ENCODE results near the gene GJD3. TPM values are rescaled to one million over a fixed set of nuclear protein-coding genes. Genes with fewer than 3 reads are reported as not detected.

GJD3 gene
- total and polyA plus RNA-seq, 2 of the 4 experiments (the other 2 are of a cell fraction): 0.10 TPM; not detected in 1

DNA sequence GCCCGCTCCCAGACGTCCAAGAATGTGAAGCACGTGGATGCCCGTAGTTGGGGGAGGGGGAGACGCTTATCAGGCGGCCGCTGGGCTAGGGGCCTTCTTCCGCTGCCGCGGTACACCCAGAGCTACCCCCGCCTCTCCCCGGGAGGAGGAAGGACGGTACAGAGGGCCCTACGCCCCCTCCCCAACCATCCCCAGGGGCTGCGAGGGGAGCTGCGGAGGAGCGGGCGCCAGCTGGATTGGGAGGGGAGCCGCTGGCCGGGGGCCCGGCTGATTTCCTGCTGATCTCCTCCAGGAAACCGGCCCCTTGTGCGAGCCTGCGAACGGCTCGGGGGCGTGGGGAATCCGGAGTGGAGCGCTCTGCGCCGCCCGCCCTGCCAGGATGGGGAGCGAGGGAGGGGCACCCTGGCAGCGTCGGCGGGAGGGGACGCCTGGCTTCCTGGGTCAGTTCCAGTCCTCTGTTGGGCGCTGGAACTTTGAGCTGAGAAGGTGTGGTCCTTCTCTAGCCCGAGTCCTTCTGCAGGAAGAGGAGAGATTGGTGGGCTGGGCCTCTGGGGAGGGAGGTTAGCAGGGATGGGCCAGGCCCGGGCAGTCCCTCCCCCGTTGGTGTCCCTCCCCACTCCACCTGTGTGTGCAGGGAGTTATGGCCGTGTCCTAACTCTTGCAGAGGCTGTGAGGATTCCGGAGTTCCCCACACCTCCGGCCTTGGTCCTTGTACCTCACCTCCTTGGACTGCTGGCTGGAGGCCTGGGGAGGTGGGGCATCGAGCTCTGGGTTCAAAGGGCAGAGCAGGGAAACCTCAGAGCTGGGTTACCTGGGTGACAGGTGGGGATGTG, 19.2 kb downstream of the GJD3 start:
- H3K79me1 ChIP-seq (ENCODE audit: low read depth in 1 of 2, low read length in 2 of 2): peaks cover 58 to 94% of the 10 kb centered on the region in 2 experiments
- no TSS peak for BruUV-seq (replicated peaks)
- peak overlapping the region; percentile 3 for H4K5ac ChIP-seq (ENCODE audit: low read depth, low read length)
- H3K4me1 ChIP-seq (ENCODE audit: control insufficient read depth, insufficient read depth, low read length): peaks cover 61% of the 10 kb centered on the region
- H3K9me1 ChIP-seq (ENCODE audit: insufficient read depth, low read length): peaks cover 23% of the 10 kb centered on the region
- H2BK5ac ChIP-seq (ENCODE audit: low read depth, low read length, poor library complexity, severe bottlenecking): peak overlapping the region; percentile 85
- H3K56ac ChIP-seq (ENCODE audit: extremely low read depth, insufficient read depth, low read length): peak overlapping the region; percentile 68; the same call in 1 of the 2 replicates
- CTCF ChIA-PET: interaction anchor here (1.8 kb wide), 1 partner anchor 28 kb away, joined by 6 read pairs; no protein-coding TSS in a partner anchor
- H3K36me3 ChIP-seq (ENCODE audit: control insufficient read depth, insufficient read depth, low read length): peaks cover 21% of the 10 kb centered on the region
- 0% methylated on average over 7 of the region's 45 CpGs; no CpG with 5 or more reads in 1 of the 2 experiments for WGBS, 2 experiments (ENCODE audit: extremely low coverage in 2 of 2, insufficient read length in 1 of 2)
- peak overlapping the region; percentile 86 for H4K91ac ChIP-seq (ENCODE audit: insufficient read depth, low read depth, low read length)
- peak overlapping the region; percentile 40 for H3K18ac ChIP-seq (ENCODE audit: low read depth, low read length)
- peak overlapping the region; percentile 87 for H3K27ac ChIP-seq (ENCODE audit: insufficient read depth, low read length)
- H2AK5ac ChIP-seq (ENCODE audit: low read depth, low read length): peak overlapping the region; percentile 91
- peak overlapping the region; percentile 92 for H2AK9ac ChIP-seq (replicated peaks; ENCODE audit: low read depth, low read length, poor library complexity)
- H3K9ac ChIP-seq (ENCODE audit: low read depth, low read length): peak overlapping the region; percentile 77
- H3K23ac ChIP-seq (ENCODE audit: low read depth, low read length): peak overlapping the region; percentile 10; the same call in 1 of the 2 replicates
- intact Hi-C loops (cut with micrococcal nuclease): no loop called here
- H4K8ac ChIP-seq (ENCODE audit: low read depth in 2 of 2, low read length in 2 of 2): peak overlapping the region; percentile 13 to 48; a peak in 2 of 4 replicates
- dilution Hi-C loops (cut with HindIII; ENCODE audit: low sequenced_read_pairs, unreplicated experiment): no loop called here
- peak overlapping the region; percentile 89 for H2BK120ac ChIP-seq (ENCODE audit: low read depth, low read length)
- DNase-seq (peak; percentile 51), ATAC-seq (ENCODE audit: low read depth) (peak; percentile 21)
- H2AFZ ChIP-seq (replicated peaks; ENCODE audit: low read length, poor library complexity): peak overlapping the region; percentile 84
- H3K27me3 ChIP-seq (ENCODE audit: control insufficient read depth, insufficient read depth, low read length): no peaks in the 10 kb centered on the region
- no peaks in the 10 kb centered on the region for H3K9me3 ChIP-seq (ENCODE audit: control insufficient read depth, insufficient read depth, low read length)
- H2BK20ac ChIP-seq (ENCODE audit: low read depth, low read length): peak overlapping the region; percentile 8; the same call in 1 of the 2 replicates
- H3K14ac ChIP-seq (replicated peaks; ENCODE audit: low read depth, low read length): peak overlapping the region; percentile 57
- H3K4me3 ChIP-seq (ENCODE audit: insufficient read depth, low read depth, low read length): peak overlapping the region; percentile 82
- POLR2A ChIA-PET (ENCODE audit: unreplicated experiment): no interaction called here
- H4K20me1 ChIP-seq (ENCODE audit: insufficient read depth, low read length): peaks cover 62% of the 10 kb centered on the region
- peak overlapping the region; percentile 49; the same call in 2 of the 3 replicates for H2BK15ac ChIP-seq (ENCODE audit: low read depth, low read length)
- H3K4me2 ChIP-seq (ENCODE audit: low read depth, low read length): peak overlapping the region; percentile 83
- peak overlapping the region; percentile 96 for H3K4ac ChIP-seq (ENCODE audit: low read depth, low read length)
- in situ Hi-C loops (cut with MboI; ENCODE audit: low sequenced_read_pairs): no loop called here
- TF ChIP-seq BHLHE40 (IDR thresholded peaks at IDR 0.05; ENCODE audit: low read depth, low read length) (peak; percentile 86), POLR2A (IDR thresholded peaks at IDR 0.05; ENCODE audit: low read depth, low read length) (peak; percentile 63; the same call in 1 of the 2 replicates), MXI1 (IDR thresholded peaks at IDR 0.05; ENCODE audit: borderline replicate concordance, low read depth, low read length) (0 out of 2 replicates have a peak, but pooled peaks have one; percentile 40), FOS (IDR thresholded peaks at IDR 0.05; ENCODE audit: low read depth, low read length) (0 out of 2 replicates have a peak, but pooled peaks have one; percentile 1), RFX5 (IDR thresholded peaks at IDR 0.05; ENCODE audit: low read depth, low read length) (no peak), MAZ (IDR thresholded peaks at IDR 0.05; ENCODE audit: borderline replicate concordance, low read depth, low read length) (peak; percentile 82; the same call in 1 of the 2 replicates)
- TF ChIP-seq, protein P1, sequence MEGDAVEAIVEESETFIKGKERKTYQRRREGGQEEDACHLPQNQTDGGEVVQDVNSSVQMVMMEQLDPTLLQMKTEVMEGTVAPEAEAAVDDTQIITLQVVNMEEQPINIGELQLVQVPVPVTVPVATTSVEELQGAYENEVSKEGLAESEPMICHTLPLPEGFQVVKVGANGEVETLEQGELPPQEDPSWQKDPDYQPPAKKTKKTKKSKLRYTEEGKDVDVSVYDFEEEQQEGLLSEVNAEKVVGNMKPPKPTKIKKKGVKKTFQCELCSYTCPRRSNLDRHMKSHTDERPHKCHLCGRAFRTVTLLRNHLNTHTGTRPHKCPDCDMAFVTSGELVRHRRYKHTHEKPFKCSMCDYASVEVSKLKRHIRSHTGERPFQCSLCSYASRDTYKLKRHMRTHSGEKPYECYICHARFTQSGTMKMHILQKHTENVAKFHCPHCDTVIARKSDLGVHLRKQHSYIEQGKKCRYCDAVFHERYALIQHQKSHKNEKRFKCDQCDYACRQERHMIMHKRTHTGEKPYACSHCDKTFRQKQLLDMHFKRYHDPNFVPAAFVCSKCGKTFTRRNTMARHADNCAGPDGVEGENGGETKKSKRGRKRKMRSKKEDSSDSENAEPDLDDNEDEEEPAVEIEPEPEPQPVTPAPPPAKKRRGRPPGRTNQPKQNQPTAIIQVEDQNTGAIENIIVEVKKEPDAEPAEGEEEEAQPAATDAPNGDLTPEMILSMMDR (conservative IDR thresholded peaks at IDR 0.05; ENCODE audit: low read depth, low read length): no peak
